ENCODE measurements around the gene CFAP43.
"Not testable (repeated sequence)": the region's sequence is repeated elsewhere in the genome, so short reads cannot be mapped to it uniquely, and the experiment has no call there.

The CFAP43 gene

DNA sequence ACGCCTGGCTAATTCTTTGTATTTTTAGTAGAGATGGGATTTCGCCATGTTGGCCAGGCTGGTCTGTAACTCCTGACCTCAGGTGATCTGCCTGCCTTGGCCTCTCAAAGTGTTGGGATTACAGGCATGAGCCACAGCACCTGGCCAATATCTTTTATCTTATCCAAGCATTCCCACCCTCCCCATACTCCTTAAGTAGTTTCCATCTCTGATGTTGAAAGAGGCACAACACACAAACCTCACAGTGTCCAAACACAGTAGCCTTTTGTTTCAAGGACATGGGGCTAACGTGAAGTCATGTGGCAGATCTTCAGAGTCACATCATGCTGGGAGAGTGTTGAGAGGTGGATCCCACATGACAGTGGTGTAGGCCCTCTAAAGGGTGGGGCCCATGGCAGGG, 10.8 kb upstream of the CFAP43 start:
- H2BK5ac ChIP-seq (ENCODE audit: low read depth, low read length, poor library complexity); H3K4ac ChIP-seq (ENCODE audit: low read depth, low read length); H2BK120ac ChIP-seq (ENCODE audit: insufficient read depth, low read length, poor library complexity); H3K4me1 ChIP-seq (ENCODE audit: control insufficient read depth in 1 of 2, insufficient read depth in 2 of 2, low read length in 2 of 2); H2AK5ac ChIP-seq (ENCODE audit: low read length); H3K27me3 ChIP-seq (ENCODE audit: insufficient read depth, low read length); H2AFZ ChIP-seq (ENCODE audit: insufficient read depth, low read length, poor library complexity); H3K23ac ChIP-seq (ENCODE audit: low read length); H3K18ac ChIP-seq (ENCODE audit: low read length); H3K4me2 ChIP-seq (ENCODE audit: low read length); H3K9me3 ChIP-seq (ENCODE audit: insufficient read depth, low read depth, low read length); H3K79me2 ChIP-seq (ENCODE audit: control insufficient read depth, insufficient read depth, low read length, poor library complexity); H3K4me3 ChIP-seq (ENCODE audit: low read depth, low read length); H3K79me1 ChIP-seq (ENCODE audit: low read length); H2BK12ac ChIP-seq (ENCODE audit: low read length); H3K36me3 ChIP-seq (ENCODE audit: control insufficient read depth in 1 of 2, insufficient read depth in 2 of 2, low read length in 2 of 2); H4K91ac ChIP-seq (ENCODE audit: low read depth, low read length); H4K8ac ChIP-seq (ENCODE audit: low read depth, low read length); H3K9ac ChIP-seq (ENCODE audit: low read length); H4K12ac ChIP-seq (ENCODE audit: low read depth, low read length); H3K14ac ChIP-seq (ENCODE audit: low read length); H3K27ac ChIP-seq (ENCODE audit: low read depth, low read length): not testable (repeated sequence)
- no CpG with 5 or more reads among the region's 3 CpGs for WGBS (ENCODE audit: extremely low coverage, insufficient coverage, insufficient read length)
- peak in 1 of 2 donors; percentile 50 for DNase-seq

DNA sequence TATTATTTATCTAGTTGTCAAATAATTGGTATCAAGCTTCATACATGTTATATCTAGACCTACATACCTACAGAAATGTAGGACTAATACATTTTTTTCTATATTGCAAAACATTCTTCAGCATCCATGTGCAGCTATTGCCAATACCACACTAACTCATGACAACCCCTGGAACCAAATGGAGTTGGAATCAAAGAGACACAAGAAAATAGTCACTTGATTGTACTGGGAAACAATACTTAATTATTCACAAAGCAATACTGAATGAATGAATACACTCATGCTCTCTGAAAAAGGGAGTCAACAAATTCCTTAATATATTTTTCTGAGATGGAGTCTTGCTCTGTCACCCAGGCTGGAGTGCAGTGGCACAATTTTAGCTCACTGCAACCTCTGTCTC, 10.4 kb upstream of the CFAP43 start:
- H4K91ac ChIP-seq (ENCODE audit: low read depth, low read length), result no peak overlapping the region
- H3K4me2 ChIP-seq (ENCODE audit: low read length), result no peak overlapping the region
- no peak overlapping the region for H3K23ac ChIP-seq (ENCODE audit: low read length)
- no peak overlapping the region for H3K4ac ChIP-seq (ENCODE audit: low read depth, low read length)
- no peak overlapping the region for H2BK12ac ChIP-seq (ENCODE audit: low read length)
- no peak overlapping the region for H2BK5ac ChIP-seq (ENCODE audit: low read depth, low read length, poor library complexity)
- H2BK120ac ChIP-seq (ENCODE audit: insufficient read depth, low read length, poor library complexity), result no peak overlapping the region
- no peak overlapping the region for H3K27ac ChIP-seq (ENCODE audit: low read depth, low read length)
- H4K8ac ChIP-seq (ENCODE audit: low read depth, low read length), result no peak overlapping the region
- H3K4me3 ChIP-seq (ENCODE audit: low read depth, low read length), result no peak overlapping the region
- no peak overlapping the region for H3K9ac ChIP-seq (ENCODE audit: low read length)
- no peak overlapping the region for H4K12ac ChIP-seq (ENCODE audit: low read depth, low read length)
- H2AK5ac ChIP-seq (ENCODE audit: low read length), result no peak overlapping the region
- DNase-seq, result no peak
- no peaks in the 10 kb centered on the region for H3K27me3 ChIP-seq (ENCODE audit: insufficient read depth, low read length)
- no peak overlapping the region for H3K14ac ChIP-seq (ENCODE audit: low read length)
- peaks cover 0 to 2% of the 10 kb centered on the region in 2 experiments for H3K4me1 ChIP-seq (ENCODE audit: control insufficient read depth in 1 of 2, insufficient read depth in 2 of 2, low read length in 2 of 2)
- peaks cover 8% of the 10 kb centered on the region for H3K9me3 ChIP-seq (ENCODE audit: insufficient read depth, low read depth, low read length)
- no peak overlapping the region for H3K18ac ChIP-seq (ENCODE audit: low read length)
- no peaks in the 10 kb centered on the region for H3K79me1 ChIP-seq (ENCODE audit: low read length)
- H3K36me3 ChIP-seq (ENCODE audit: control insufficient read depth in 1 of 2, insufficient read depth in 2 of 2, low read length in 2 of 2), result no peaks in the 10 kb centered on the region
- no peak overlapping the region for H2AFZ ChIP-seq (ENCODE audit: insufficient read depth, low read length, poor library complexity)
- H3K79me2 ChIP-seq (ENCODE audit: control insufficient read depth, insufficient read depth, low read length, poor library complexity), result no peaks in the 10 kb centered on the region

DNA sequence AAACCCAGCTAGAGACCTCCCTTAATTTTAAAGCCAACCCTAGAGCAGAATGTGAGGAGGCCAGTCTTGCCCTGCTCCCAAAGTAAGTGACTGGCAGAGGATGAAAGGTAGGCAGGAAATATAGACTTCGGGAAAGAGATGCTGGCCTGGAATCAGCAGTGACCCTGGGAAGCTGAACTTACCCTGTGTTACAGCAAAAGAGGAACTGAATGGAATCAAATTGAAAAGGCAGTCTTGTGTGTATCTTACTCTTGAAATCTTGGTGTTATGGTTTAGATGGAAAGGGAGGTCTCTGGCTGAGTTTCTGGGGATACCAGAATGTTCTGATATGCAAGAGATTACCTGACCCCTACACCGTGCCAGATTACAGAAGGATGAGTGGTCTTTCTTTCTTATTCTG, 7.9 kb upstream of the CFAP43 start:
- Histone ChIP-seq H3K4me1 (ENCODE audit: control insufficient read depth in 1 of 2, insufficient read depth in 2 of 2, low read length in 2 of 2) (peaks cover 0 to 2% of the 10 kb centered on the region in 2 experiments), H3K18ac (ENCODE audit: low read length) (no peak overlapping the region), H3K9ac (ENCODE audit: low read length) (no peak overlapping the region), H2BK12ac (ENCODE audit: low read length) (no peak overlapping the region), H3K79me2 (ENCODE audit: control insufficient read depth, insufficient read depth, low read length, poor library complexity) (no peaks in the 10 kb centered on the region), H3K36me3 (ENCODE audit: control insufficient read depth in 1 of 2, insufficient read depth in 2 of 2, low read length in 2 of 2) (no peaks in the 10 kb centered on the region), H2BK5ac (ENCODE audit: low read depth, low read length, poor library complexity) (no peak overlapping the region), H4K12ac (ENCODE audit: low read depth, low read length) (no peak overlapping the region), H2AFZ (ENCODE audit: insufficient read depth, low read length, poor library complexity) (no peak overlapping the region), H3K27me3 (ENCODE audit: insufficient read depth, low read length) (no peaks in the 10 kb centered on the region), H3K27ac (ENCODE audit: low read depth, low read length) (no peak overlapping the region), H3K4ac (ENCODE audit: low read depth, low read length) (no peak overlapping the region), H3K79me1 (ENCODE audit: low read length) (no peaks in the 10 kb centered on the region), H3K4me3 (ENCODE audit: low read depth, low read length) (no peak overlapping the region), H3K4me2 (ENCODE audit: low read length) (no peak overlapping the region), H4K8ac (ENCODE audit: low read depth, low read length) (no peak overlapping the region), H2BK120ac (ENCODE audit: insufficient read depth, low read length, poor library complexity) (no peak overlapping the region), H3K9me3 (ENCODE audit: insufficient read depth, low read depth, low read length) (peaks cover under 1% of the 10 kb centered on the region), H3K14ac (ENCODE audit: low read length) (no peak overlapping the region), H3K23ac (ENCODE audit: low read length) (no peak overlapping the region), H4K91ac (ENCODE audit: low read depth, low read length) (no peak overlapping the region), H2AK5ac (ENCODE audit: low read length) (no peak overlapping the region)
- DNase-seq, result no peak
- no CpG with 5 or more reads among the region's 2 CpGs for WGBS (ENCODE audit: extremely low coverage, insufficient coverage, insufficient read length)

DNA sequence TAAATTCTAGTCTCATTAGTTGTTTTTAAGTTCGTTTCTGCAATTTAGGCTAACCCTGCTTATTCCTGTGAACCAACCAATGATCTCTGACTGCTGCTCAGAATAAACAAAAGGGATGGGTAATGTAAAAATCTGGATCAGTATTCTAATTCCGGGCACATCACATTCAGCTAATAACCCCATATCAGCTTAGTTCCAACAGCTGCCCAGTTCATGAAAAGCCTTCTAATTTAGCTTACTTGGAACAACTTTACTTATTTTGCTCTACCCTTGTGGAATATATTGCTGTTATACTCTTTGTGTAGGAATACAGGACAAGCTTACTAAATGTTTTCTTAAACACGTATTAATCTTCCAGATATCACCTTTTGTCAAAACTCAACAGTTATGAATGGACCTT, 3.6 kb upstream of the CFAP43 start:
- H3K27ac ChIP-seq (ENCODE audit: low read depth, low read length), result no peak overlapping the region
- H3K9me3 ChIP-seq (ENCODE audit: insufficient read depth, low read depth, low read length), result no peaks in the 10 kb centered on the region
- no peak overlapping the region for H4K8ac ChIP-seq (ENCODE audit: low read depth, low read length)
- H3K79me1 ChIP-seq (ENCODE audit: low read length), result no peaks in the 10 kb centered on the region
- H3K4me1 ChIP-seq (ENCODE audit: control insufficient read depth in 1 of 2, insufficient read depth in 2 of 2, low read length in 2 of 2), result peaks cover 0 to 2% of the 10 kb centered on the region in 2 experiments
- no peaks in the 10 kb centered on the region for H3K79me2 ChIP-seq (ENCODE audit: control insufficient read depth, insufficient read depth, low read length, poor library complexity)
- H3K18ac ChIP-seq (ENCODE audit: low read length), result no peak overlapping the region
- no peak overlapping the region for H3K14ac ChIP-seq (ENCODE audit: low read length)
- H2AFZ ChIP-seq (ENCODE audit: insufficient read depth, low read length, poor library complexity), result no peak overlapping the region
- H4K12ac ChIP-seq (ENCODE audit: low read depth, low read length), result no peak overlapping the region
- no peaks in the 10 kb centered on the region for H3K36me3 ChIP-seq (ENCODE audit: control insufficient read depth in 1 of 2, insufficient read depth in 2 of 2, low read length in 2 of 2)
- no peak overlapping the region for H2AK5ac ChIP-seq (ENCODE audit: low read length)
- WGBS (ENCODE audit: extremely low coverage, insufficient coverage, insufficient read length), result no CpG with 5 or more reads among the region's 3 CpGs
- DNase-seq, result no peak
- no peak overlapping the region for H4K91ac ChIP-seq (ENCODE audit: low read depth, low read length)
- no peak overlapping the region for H3K23ac ChIP-seq (ENCODE audit: low read length)
- H2BK12ac ChIP-seq (ENCODE audit: low read length), result no peak overlapping the region
- no peak overlapping the region for H3K4me3 ChIP-seq (ENCODE audit: low read depth, low read length)
- no peak overlapping the region for H2BK5ac ChIP-seq (ENCODE audit: low read depth, low read length, poor library complexity)
- H2BK120ac ChIP-seq (ENCODE audit: insufficient read depth, low read length, poor library complexity), result no peak overlapping the region
- no peaks in the 10 kb centered on the region for H3K27me3 ChIP-seq (ENCODE audit: insufficient read depth, low read length)
- H3K9ac ChIP-seq (ENCODE audit: low read length), result no peak overlapping the region
- H3K4ac ChIP-seq (ENCODE audit: low read depth, low read length), result no peak overlapping the region
- no peak overlapping the region for H3K4me2 ChIP-seq (ENCODE audit: low read length)

Data from trophoblast cell (in vitro differentiated cells and primary cell).